ENCODE results near the gene PPP1R13B.

Gene PPP1R13B

GRCh38 chr14:103686831-103687485, 160.4 kb downstream of the PPP1R13B start:
- H3K4me3 ChIP-seq (ENCODE audit: low read length): no peak overlapping the region
- DNase-seq (ENCODE audit: low read depth): no peak
- no peak for TF ChIP-seq CTCF (IDR thresholded peaks at IDR 0.05; ENCODE audit: insufficient read depth, low read depth, low read length, missing control alignments)

GRCh38 chr14:103685276-103686211, 161.8 kb downstream of the PPP1R13B start:
- H3K4me3 ChIP-seq (ENCODE audit: low read length): no peak overlapping the region
- DNase-seq (ENCODE audit: low read depth): no peak
- no peak for TF ChIP-seq CTCF (IDR thresholded peaks at IDR 0.05; ENCODE audit: insufficient read depth, low read depth, low read length, missing control alignments)

GRCh38 chr14:103684871-103685270, 162.5 kb downstream of the PPP1R13B start:
- no peak overlapping the region for H3K4me3 ChIP-seq (ENCODE audit: low read length)
- no peak for DNase-seq (ENCODE audit: low read depth)
- TF ChIP-seq CTCF (IDR thresholded peaks at IDR 0.05; ENCODE audit: insufficient read depth, low read depth, low read length, missing control alignments): no peak

- TF ChIP-seq CTCF (IDR thresholded peaks at IDR 0.05; ENCODE audit: insufficient read depth, low read depth, low read length, missing control alignments): no peak
- DNase-seq (ENCODE audit: low read depth): no peak
- H3K4me3 ChIP-seq (ENCODE audit: low read length): no peak overlapping the region
Measured at GRCh38 chr14:103684471-103684870, 162.9 kb downstream of the PPP1R13B start.

Measured in epithelial cell of esophagus (primary cell).